ENCODE results near the gene ARGFX. TPM values are rescaled to one million over a fixed set of nuclear protein-coding genes. Genes with fewer than 3 reads are reported as not detected.

ARGFX gene
- total and polyA plus RNA-seq, 2 of the 8 experiments (the other 6 are each of a cell fraction or from before 2014, with no cell fraction given): not detected

Other genes with a start within 250 kb of the ARGFX start
- gene POLQ, start 22.0 kb upstream of the ARGFX start, total RNA-seq (2021; fragmentation: NEBNext Ultra II Directional; extraction: Animal tissue kit (Norgen Biotek cat#: 25700)): 15.3 and 16.1 TPM in 2 replicates
- 2.5 and 3.6 TPM in 2 replicates for gene POLQ, start 22.0 kb upstream of the ARGFX start, polyA plus RNA-seq (2011; rRNA removed)
- 0.06 TPM in 1 of 2 replicates, not detected in the other for gene FBXO40, start 25.4 kb downstream of the ARGFX start, total RNA-seq (2021; fragmentation: NEBNext Ultra II Directional; extraction: Animal tissue kit (Norgen Biotek cat#: 25700))
- 0.03 and 0.05 TPM in 2 replicates for gene FBXO40, start 25.4 kb downstream of the ARGFX start, polyA plus RNA-seq (2011; rRNA removed)
- 0.86 and 1.3 TPM in 2 replicates for gene HCLS1, start 93.0 kb downstream of the ARGFX start, total RNA-seq (2021; fragmentation: NEBNext Ultra II Directional; extraction: Animal tissue kit (Norgen Biotek cat#: 25700))
- 0.46 and 0.53 TPM in 2 replicates for gene HCLS1, start 93.0 kb downstream of the ARGFX start, polyA plus RNA-seq (2011; rRNA removed)
- 27.3 and 28.5 TPM in 2 replicates for gene GOLGB1, start 181.8 kb downstream of the ARGFX start, total RNA-seq (2021; fragmentation: NEBNext Ultra II Directional; extraction: Animal tissue kit (Norgen Biotek cat#: 25700))
- 3.9 and 5.9 TPM in 2 replicates for gene GOLGB1, start 181.8 kb downstream of the ARGFX start, polyA plus RNA-seq (2011; rRNA removed)

Measured in H1 (cell line).